Measurements from ENCODE around the gene NACC2. TPM values are rescaled to one million over a fixed set of nuclear protein-coding genes. Genes with fewer than 3 reads are reported as not detected.

NACC2 gene
- total RNA-seq, 1 experiment from 2014 or later, result 22.0 TPM

GRCh38 chr9:136006169-136006568 lies 88.9 kb downstream of the NACC2 start:
- Mint-ChIP-seq H3K27me3 (ENCODE audit: insufficient read depth, unreplicated experiment) (no peaks in the 10 kb centered on the region), H3K4me1 (ENCODE audit: low read depth, unreplicated experiment) (peaks cover 16% of the 10 kb centered on the region), H3K9me3 (ENCODE audit: unreplicated experiment) (no peaks in the 10 kb centered on the region), H3K4me3 (ENCODE audit: unreplicated experiment) (no peak overlapping the region), H3K36me3 (ENCODE audit: insufficient read depth, unreplicated experiment) (peaks cover 33% of the 10 kb centered on the region), H3K27ac (ENCODE audit: unreplicated experiment) (no peak overlapping the region)
- intact Hi-C loops (cut with micrococcal nuclease; ENCODE audit: unreplicated experiment), result no loop called here
- TF ChIP-seq, protein P1, sequence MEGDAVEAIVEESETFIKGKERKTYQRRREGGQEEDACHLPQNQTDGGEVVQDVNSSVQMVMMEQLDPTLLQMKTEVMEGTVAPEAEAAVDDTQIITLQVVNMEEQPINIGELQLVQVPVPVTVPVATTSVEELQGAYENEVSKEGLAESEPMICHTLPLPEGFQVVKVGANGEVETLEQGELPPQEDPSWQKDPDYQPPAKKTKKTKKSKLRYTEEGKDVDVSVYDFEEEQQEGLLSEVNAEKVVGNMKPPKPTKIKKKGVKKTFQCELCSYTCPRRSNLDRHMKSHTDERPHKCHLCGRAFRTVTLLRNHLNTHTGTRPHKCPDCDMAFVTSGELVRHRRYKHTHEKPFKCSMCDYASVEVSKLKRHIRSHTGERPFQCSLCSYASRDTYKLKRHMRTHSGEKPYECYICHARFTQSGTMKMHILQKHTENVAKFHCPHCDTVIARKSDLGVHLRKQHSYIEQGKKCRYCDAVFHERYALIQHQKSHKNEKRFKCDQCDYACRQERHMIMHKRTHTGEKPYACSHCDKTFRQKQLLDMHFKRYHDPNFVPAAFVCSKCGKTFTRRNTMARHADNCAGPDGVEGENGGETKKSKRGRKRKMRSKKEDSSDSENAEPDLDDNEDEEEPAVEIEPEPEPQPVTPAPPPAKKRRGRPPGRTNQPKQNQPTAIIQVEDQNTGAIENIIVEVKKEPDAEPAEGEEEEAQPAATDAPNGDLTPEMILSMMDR (IDR thresholded peaks at IDR 0.05; ENCODE audit: insufficient read depth in 1 of 2, low read depth in 1 of 2, low read length in 1 of 2, severe bottlenecking in 1 of 2, unreplicated experiment in 1 of 2), result no peak
- Histone ChIP-seq H3K36me3 (ENCODE audit: control insufficient read depth, insufficient read depth, low read length) (no peaks in the 10 kb centered on the region), H3K9me3 (no peaks in the 10 kb centered on the region), H3K4me3 (ENCODE audit: low read depth, low read length) (no peak overlapping the region), H3K4me1 (peaks cover 8% of the 10 kb centered on the region; the same call in 1 of the 2 replicates), H3K27me3 (replicated peaks; ENCODE audit: control insufficient read depth, insufficient read depth, low read length) (no peaks in the 10 kb centered on the region)
- no TSS peak for BruUV-seq (replicated peaks)
- ChIA-PET CTCF (no interaction called here), POLR2A (no interaction called here)
- DNase-seq, result no peak

DNA sequence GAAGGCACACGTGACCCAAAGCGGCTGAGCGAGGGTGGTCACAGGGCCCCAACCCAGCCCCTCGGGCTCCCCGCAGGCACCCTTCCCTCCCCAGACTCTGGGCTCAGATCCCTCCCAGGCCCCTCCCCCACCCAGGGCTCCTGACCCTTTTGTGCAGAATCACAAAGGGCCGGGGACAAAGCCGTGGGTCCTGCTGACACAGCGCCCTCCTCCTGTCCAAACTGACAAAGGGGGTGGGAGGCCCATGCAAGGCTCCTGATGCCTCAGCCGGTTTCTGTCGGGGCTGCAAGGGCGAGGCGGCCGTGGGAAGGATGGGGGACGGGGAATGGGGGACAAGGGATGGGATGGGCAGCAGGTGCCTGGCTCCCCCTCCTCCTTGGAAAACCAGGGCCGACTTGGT lies 90.4 kb downstream of the NACC2 start:
- peaks cover 25% of the 10 kb centered on the region for H3K36me3 Mint-ChIP-seq (ENCODE audit: insufficient read depth, unreplicated experiment)
- no peak overlapping the region for H3K27ac Mint-ChIP-seq (ENCODE audit: unreplicated experiment)
- no TSS peak for BruUV-seq (replicated peaks)
- H3K27me3 Mint-ChIP-seq (ENCODE audit: insufficient read depth, unreplicated experiment), result no peaks in the 10 kb centered on the region
- intact Hi-C loops (cut with micrococcal nuclease; ENCODE audit: unreplicated experiment), result no loop called here
- H3K4me1 Mint-ChIP-seq (ENCODE audit: low read depth, unreplicated experiment), result peaks cover 16% of the 10 kb centered on the region
- Histone ChIP-seq H3K27me3 (replicated peaks; ENCODE audit: control insufficient read depth, insufficient read depth, low read length) (no peaks in the 10 kb centered on the region), H3K4me1 (peaks cover 8% of the 10 kb centered on the region; the same call in 1 of the 2 replicates), H3K36me3 (ENCODE audit: control insufficient read depth, insufficient read depth, low read length) (no peaks in the 10 kb centered on the region), H3K4me3 (ENCODE audit: low read depth, low read length) (no peak overlapping the region), H3K9me3 (no peaks in the 10 kb centered on the region)
- ChIA-PET CTCF (no interaction called here), POLR2A (no interaction called here)
- H3K4me3 Mint-ChIP-seq (ENCODE audit: unreplicated experiment), result no peak overlapping the region
- DNase-seq, result no peak
- TF ChIP-seq, protein P1 (IDR thresholded peaks at IDR 0.05; ENCODE audit: insufficient read depth in 1 of 2, low read depth in 1 of 2, low read length in 1 of 2, severe bottlenecking in 1 of 2, unreplicated experiment in 1 of 2), result no peak
- no peaks in the 10 kb centered on the region for H3K9me3 Mint-ChIP-seq (ENCODE audit: unreplicated experiment)

GRCh38 chr9:136004219-136004618 lies 90.9 kb downstream of the NACC2 start:
- Histone ChIP-seq H3K4me1 (peaks cover 8% of the 10 kb centered on the region; the same call in 1 of the 2 replicates), H3K9me3 (no peaks in the 10 kb centered on the region), H3K27me3 (replicated peaks; ENCODE audit: control insufficient read depth, insufficient read depth, low read length) (no peaks in the 10 kb centered on the region), H3K36me3 (ENCODE audit: control insufficient read depth, insufficient read depth, low read length) (no peaks in the 10 kb centered on the region), H3K4me3 (ENCODE audit: low read depth, low read length) (no peak overlapping the region)
- no peak overlapping the region for H3K27ac Mint-ChIP-seq (ENCODE audit: unreplicated experiment)
- POLR2A ChIA-PET, result no interaction called here
- TF ChIP-seq, protein P1 (IDR thresholded peaks at IDR 0.05; ENCODE audit: insufficient read depth in 1 of 2, low read depth in 1 of 2, low read length in 1 of 2, severe bottlenecking in 1 of 2, unreplicated experiment in 1 of 2), result no peak
- peaks cover 21% of the 10 kb centered on the region for H3K36me3 Mint-ChIP-seq (ENCODE audit: insufficient read depth, unreplicated experiment)
- CTCF ChIA-PET, result no interaction called here
- H3K4me3 Mint-ChIP-seq (ENCODE audit: unreplicated experiment), result no peak overlapping the region
- H3K9me3 Mint-ChIP-seq (ENCODE audit: unreplicated experiment), result no peaks in the 10 kb centered on the region
- intact Hi-C loops (cut with micrococcal nuclease; ENCODE audit: unreplicated experiment), result no loop called here
- no peaks in the 10 kb centered on the region for H3K27me3 Mint-ChIP-seq (ENCODE audit: insufficient read depth, unreplicated experiment)
- DNase-seq, result no peak
- BruUV-seq (replicated peaks), result no TSS peak
- peaks cover 16% of the 10 kb centered on the region for H3K4me1 Mint-ChIP-seq (ENCODE audit: low read depth, unreplicated experiment)

Measured in Caco-2 (cell line).